ENCODE data around the gene TMEM9.

DNA sequence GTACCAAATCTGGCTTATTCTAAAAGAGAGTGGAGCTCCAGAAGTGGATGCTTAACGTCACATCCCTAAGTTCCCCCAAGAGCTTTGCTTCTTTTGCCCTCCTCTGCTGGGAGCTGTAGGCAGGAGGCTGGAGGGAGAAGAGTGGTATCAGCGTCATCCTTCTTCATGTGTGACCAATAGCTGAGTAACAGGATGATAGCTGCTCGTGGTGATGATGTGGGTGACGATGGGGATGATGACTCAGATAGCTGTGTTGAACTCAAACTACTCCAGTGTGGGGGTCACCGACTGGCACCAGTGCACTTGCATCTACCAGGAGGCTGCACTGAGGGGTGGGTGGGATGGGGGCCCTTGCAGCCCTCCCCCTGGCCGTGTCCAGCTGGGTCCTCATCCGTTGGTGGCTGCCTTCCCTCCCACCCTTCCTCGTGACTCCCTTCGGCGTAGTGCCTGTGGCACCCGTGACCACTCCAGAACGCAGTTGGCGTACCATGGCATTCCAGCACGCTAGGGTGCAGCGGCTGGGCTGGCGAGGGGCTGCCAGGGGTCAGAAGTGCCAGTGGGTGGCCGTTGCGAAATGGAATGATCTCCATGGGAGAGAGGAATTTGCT lies 37.5 kb upstream of the TMEM9 start:
- TF ChIP-seq, protein P1, sequence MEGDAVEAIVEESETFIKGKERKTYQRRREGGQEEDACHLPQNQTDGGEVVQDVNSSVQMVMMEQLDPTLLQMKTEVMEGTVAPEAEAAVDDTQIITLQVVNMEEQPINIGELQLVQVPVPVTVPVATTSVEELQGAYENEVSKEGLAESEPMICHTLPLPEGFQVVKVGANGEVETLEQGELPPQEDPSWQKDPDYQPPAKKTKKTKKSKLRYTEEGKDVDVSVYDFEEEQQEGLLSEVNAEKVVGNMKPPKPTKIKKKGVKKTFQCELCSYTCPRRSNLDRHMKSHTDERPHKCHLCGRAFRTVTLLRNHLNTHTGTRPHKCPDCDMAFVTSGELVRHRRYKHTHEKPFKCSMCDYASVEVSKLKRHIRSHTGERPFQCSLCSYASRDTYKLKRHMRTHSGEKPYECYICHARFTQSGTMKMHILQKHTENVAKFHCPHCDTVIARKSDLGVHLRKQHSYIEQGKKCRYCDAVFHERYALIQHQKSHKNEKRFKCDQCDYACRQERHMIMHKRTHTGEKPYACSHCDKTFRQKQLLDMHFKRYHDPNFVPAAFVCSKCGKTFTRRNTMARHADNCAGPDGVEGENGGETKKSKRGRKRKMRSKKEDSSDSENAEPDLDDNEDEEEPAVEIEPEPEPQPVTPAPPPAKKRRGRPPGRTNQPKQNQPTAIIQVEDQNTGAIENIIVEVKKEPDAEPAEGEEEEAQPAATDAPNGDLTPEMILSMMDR (IDR thresholded peaks at IDR 0.05; ENCODE audit: low read depth, low read length, missing input control), result no peak
- no peak for TF ChIP-seq GABPA (IDR thresholded peaks at IDR 0.05 in 1 of 2, conservative IDR thresholded peaks at IDR 0.05 in 1 of 2)
- no peak for TF ChIP-seq NR2F2 (IDR thresholded peaks at IDR 0.05)
- no peak for TF ChIP-seq TAF1 (conservative IDR thresholded peaks at IDR 0.05)
- no peak for TF ChIP-seq YY1 (IDR thresholded peaks at IDR 0.05)
- no peak for TF ChIP-seq FOXA1 (IDR thresholded peaks at IDR 0.05)
- TF ChIP-seq, protein P2, sequence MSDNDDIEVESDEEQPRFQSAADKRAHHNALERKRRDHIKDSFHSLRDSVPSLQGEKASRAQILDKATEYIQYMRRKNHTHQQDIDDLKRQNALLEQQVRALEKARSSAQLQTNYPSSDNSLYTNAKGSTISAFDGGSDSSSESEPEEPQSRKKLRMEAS (IDR thresholded peaks at IDR 0.05), result no peak
- TF ChIP-seq, protein P3, sequence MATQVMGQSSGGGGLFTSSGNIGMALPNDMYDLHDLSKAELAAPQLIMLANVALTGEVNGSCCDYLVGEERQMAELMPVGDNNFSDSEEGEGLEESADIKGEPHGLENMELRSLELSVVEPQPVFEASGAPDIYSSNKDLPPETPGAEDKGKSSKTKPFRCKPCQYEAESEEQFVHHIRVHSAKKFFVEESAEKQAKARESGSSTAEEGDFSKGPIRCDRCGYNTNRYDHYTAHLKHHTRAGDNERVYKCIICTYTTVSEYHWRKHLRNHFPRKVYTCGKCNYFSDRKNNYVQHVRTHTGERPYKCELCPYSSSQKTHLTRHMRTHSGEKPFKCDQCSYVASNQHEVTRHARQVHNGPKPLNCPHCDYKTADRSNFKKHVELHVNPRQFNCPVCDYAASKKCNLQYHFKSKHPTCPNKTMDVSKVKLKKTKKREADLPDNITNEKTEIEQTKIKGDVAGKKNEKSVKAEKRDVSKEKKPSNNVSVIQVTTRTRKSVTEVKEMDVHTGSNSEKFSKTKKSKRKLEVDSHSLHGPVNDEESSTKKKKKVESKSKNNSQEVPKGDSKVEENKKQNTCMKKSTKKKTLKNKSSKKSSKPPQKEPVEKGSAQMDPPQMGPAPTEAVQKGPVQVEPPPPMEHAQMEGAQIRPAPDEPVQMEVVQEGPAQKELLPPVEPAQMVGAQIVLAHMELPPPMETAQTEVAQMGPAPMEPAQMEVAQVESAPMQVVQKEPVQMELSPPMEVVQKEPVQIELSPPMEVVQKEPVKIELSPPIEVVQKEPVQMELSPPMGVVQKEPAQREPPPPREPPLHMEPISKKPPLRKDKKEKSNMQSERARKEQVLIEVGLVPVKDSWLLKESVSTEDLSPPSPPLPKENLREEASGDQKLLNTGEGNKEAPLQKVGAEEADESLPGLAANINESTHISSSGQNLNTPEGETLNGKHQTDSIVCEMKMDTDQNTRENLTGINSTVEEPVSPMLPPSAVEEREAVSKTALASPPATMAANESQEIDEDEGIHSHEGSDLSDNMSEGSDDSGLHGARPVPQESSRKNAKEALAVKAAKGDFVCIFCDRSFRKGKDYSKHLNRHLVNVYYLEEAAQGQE (IDR thresholded peaks at IDR 0.05), result no peak
- TF ChIP-seq EGR1 (IDR thresholded peaks at IDR 0.05; ENCODE audit: low read depth in 2 of 2), result no peak
- TF ChIP-seq, protein P4, sequence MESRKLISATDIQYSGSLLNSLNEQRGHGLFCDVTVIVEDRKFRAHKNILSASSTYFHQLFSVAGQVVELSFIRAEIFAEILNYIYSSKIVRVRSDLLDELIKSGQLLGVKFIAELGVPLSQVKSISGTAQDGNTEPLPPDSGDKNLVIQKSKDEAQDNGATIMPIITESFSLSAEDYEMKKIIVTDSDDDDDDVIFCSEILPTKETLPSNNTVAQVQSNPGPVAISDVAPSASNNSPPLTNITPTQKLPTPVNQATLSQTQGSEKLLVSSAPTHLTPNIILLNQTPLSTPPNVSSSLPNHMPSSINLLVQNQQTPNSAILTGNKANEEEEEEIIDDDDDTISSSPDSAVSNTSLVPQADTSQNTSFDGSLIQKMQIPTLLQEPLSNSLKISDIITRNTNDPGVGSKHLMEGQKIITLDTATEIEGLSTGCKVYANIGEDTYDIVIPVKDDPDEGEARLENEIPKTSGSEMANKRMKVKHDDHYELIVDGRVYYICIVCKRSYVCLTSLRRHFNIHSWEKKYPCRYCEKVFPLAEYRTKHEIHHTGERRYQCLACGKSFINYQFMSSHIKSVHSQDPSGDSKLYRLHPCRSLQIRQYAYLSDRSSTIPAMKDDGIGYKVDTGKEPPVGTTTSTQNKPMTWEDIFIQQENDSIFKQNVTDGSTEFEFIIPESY (IDR thresholded peaks at IDR 0.05), result no peak
- no peak for TF ChIP-seq RAD21 (IDR thresholded peaks at IDR 0.05)

Data from liver (tissue), 3 donors.